K562 (cell line): ENCODE results near the gene POSTN. TPM values are rescaled to one million over a fixed set of nuclear protein-coding genes. Genes with fewer than 3 reads are reported as not detected.

Source experiments
- ATAC-seq: fragments of 200-7000 bp; cut with Tn5 transposase; 3 replicates; pipeline ENCODE4 v1.9.1; 2020; ENCODE audit warnings: moderate library complexity
- BruUV-seq: library from RNA; stranded (reverse); fragments of 400-500 nt; replicated peaks from 2 replicates; lab custom pipeline; 2021; lab: Mats Ljungman, UMichigan
- CTCF ChIA-PET: fragments of 300-600 bp; formaldehyde crosslinking; extraction: SDS; loops from one replicate; lab custom pipeline; 2021; ENCODE audit warnings: low intra/inter-chr PET ratio; lab: Yijun Ruan, JAX
- POLR2A ChIA-PET: fragments of 300-600, 350-650 bp; sonication (Branson Sonifier 250); formaldehyde crosslinking; extraction: SDS; loops from one replicate; lab custom pipeline; 2021; ENCODE audit warnings: antibody characterized with exemption, inconsistent platforms; lab: Yijun Ruan, JAX
- DNase-seq, 4 experiments: peaks; one replicate each; pipeline versions ENCODE4 v3.0.0 to v3.0.0-alpha.2; 2011 to 2018; ENCODE audit warnings: low spot score in 3 of 4, mixed read lengths in 3 of 4; ENCODE audit errors: extremely low read depth in 1 of 4
- FAIRE-seq: peaks from 2 replicates; lab custom pipeline; 2011; peaks lifted over from hg19 to GRCh38; lab: Jason Lieb, UNC
- H2AFZ ChIP-seq: 2 replicates; pipeline ENCODE4 v1.6.0; 2011; ENCODE audit warnings: low read depth, low read length, control low read depth, inconsistent platforms
- H3K27ac ChIP-seq: fragments of 200-600 bp; 3 replicates; pipeline ENCODE4 v1.8.0; 2011; ENCODE audit warnings: low read depth, mild to moderate bottlenecking, control low read depth, inconsistent platforms, low read length, moderate library complexity, mixed read lengths; ENCODE audit errors: extremely low read depth
- H3K27me3 ChIP-seq, 2 experiments: fragments of 300-600 bp in 1 of 2; 2 replicates in 1 of 2; 3 replicates in 1 of 2; pipeline versions ENCODE4 v1.6.0 to v1.8.0; 2011; ENCODE audit warnings: inconsistent platforms in 2 of 2, low read length in 2 of 2, mild to moderate bottlenecking in 1 of 2, mixed read lengths in 1 of 2, moderate library complexity in 1 of 2; ENCODE audit not compliant: control insufficient read depth in 2 of 2, insufficient read depth in 2 of 2
- H3K36me3 ChIP-seq: fragments of 300-600 bp; 3 replicates; pipeline ENCODE4 v1.8.0; 2011; ENCODE audit warnings: mild to moderate bottlenecking, low read length, inconsistent platforms; ENCODE audit not compliant: control insufficient read depth, insufficient read depth
- H3K4me1 ChIP-seq, 2 experiments: fragments of 200-600 bp in 1 of 2; replicated peaks in 1 of 2; 2 replicates in 1 of 2; 3 replicates in 1 of 2; pipeline versions ENCODE4 v1.5.1 to v1.8.0; 2011; ENCODE audit warnings: inconsistent platforms in 2 of 2, low read length in 2 of 2, mild to moderate bottlenecking in 1 of 2, mixed read lengths in 1 of 2, moderate library complexity in 1 of 2; ENCODE audit not compliant: control insufficient read depth in 2 of 2, insufficient read depth in 2 of 2
- H3K4me2 ChIP-seq: 2 replicates; pipeline ENCODE4 v1.6.1; 2011; ENCODE audit warnings: low read length, control low read depth, inconsistent platforms, mixed read lengths; ENCODE audit not compliant: insufficient read depth
- H3K4me3 ChIP-seq: fragments of 200-600 bp; sonication (generic), shearing (Covaris generic); 2 replicates; pipeline ENCODE4 v1.5.1; 2016; ENCODE audit warnings: control low read depth, inconsistent platforms
- H3K79me2 ChIP-seq: fragments of 200-600 bp; 3 replicates; pipeline ENCODE4 v1.8.0; 2011; ENCODE audit warnings: low read length, inconsistent platforms; ENCODE audit not compliant: control insufficient read depth, insufficient read depth
- H3K9ac ChIP-seq, 2 experiments: 2 replicates each; pipeline versions ENCODE4 v1.6.0 to v1.6.1; 2011; ENCODE audit warnings: low read depth in 2 of 2, low read length in 2 of 2, control low read depth in 1 of 2, inconsistent platforms in 1 of 2, mild to moderate bottlenecking in 1 of 2, mixed read lengths in 1 of 2; ENCODE audit not compliant: insufficient read depth in 1 of 2
- H3K9me1 ChIP-seq: one replicate; pipeline ENCODE4 v1.6.0; 2011; ENCODE audit warnings: inconsistent platforms, mild to moderate bottlenecking, low read length, moderate library complexity; ENCODE audit not compliant: control insufficient read depth, insufficient read depth
- H3K9me3 ChIP-seq: replicated peaks from 2 replicates; pipeline ENCODE4 v1.5.1; 2011; ENCODE audit warnings: low read depth, low read length, inconsistent platforms; ENCODE audit not compliant: control insufficient read depth, insufficient read depth
- H4K20me1 ChIP-seq: replicated peaks from 2 replicates; pipeline ENCODE4 v1.6.1; 2011; ENCODE audit warnings: low read length, inconsistent platforms, mixed read lengths; ENCODE audit not compliant: control insufficient read depth, insufficient read depth
- BDP1 ChIP-seq: IDR thresholded peaks from 3 replicates; pipeline ENCODE4 v1.6.1; 2011; ENCODE audit not compliant: insufficient read length, insufficient read depth
- CEBPG ChIP-seq, 3 experiments: fragments of 200-800 bp in 1 of 3; sonication (Bioruptor generic) in 1 of 3; sonication (generic) in 1 of 3; formaldehyde crosslinking in 1 of 3; IDR thresholded peaks in 2 of 3; conservative IDR thresholded peaks in 1 of 3; 2 replicates each; pipeline versions ENCODE4 v1.6.1 to v1.8.0; 2016 to 2022; ENCODE audit warnings: missing compliant biosample characterization in 2 of 3, missing genetic modification characterization in 2 of 3, mild to moderate bottlenecking in 1 of 3, missing genetic modification reagents in 1 of 3
- NFXL1 ChIP-seq: fragments of 450-650 bp; formaldehyde crosslinking; IDR thresholded peaks from 2 replicates; pipeline ENCODE4 v1.4.0; 2021; ENCODE audit warnings: mild to moderate bottlenecking
- NUFIP1 ChIP-seq: fragments of 450-650 bp; IDR thresholded peaks from 2 replicates; pipeline ENCODE4 v1.6.1; 2018; ENCODE audit not compliant: partially characterized antibody
- PTRF ChIP-seq: fragments of 450-650 bp; IDR thresholded peaks from 2 replicates; pipeline ENCODE4 v1.6.1; 2016; ENCODE audit warnings: mild to moderate bottlenecking, missing genetic modification characterization, missing compliant biosample characterization
- SMARCA5 ChIP-seq: fragments of 450-650 bp; IDR thresholded peaks from 2 replicates; pipeline ENCODE4 v1.6.1; 2016
- TCF7L2 ChIP-seq: fragments of 150-350 bp; IDR thresholded peaks from 2 replicates; pipeline ENCODE4 v1.6.1; 2016; ENCODE audit warnings: low read depth, mild to moderate bottlenecking, low read length, moderate library complexity
- TEAD2 ChIP-seq: fragments of 450-650 bp; IDR thresholded peaks from 2 replicates; pipeline ENCODE4 v1.6.1; 2016; ENCODE audit warnings: missing genetic modification characterization, control low read depth, missing compliant biosample characterization
- ZNF121 ChIP-seq: sonication (generic); formaldehyde crosslinking; conservative IDR thresholded peaks from 2 replicates; pipeline ENCODE4 v1.8.0; 2022; ENCODE audit warnings: missing genetic modification reagents
- ZNF217 ChIP-seq: sonication (generic); formaldehyde crosslinking; IDR thresholded peaks from 2 replicates; pipeline ENCODE4 v1.8.0; 2022; ENCODE audit warnings: mild to moderate bottlenecking, missing genetic modification reagents
- ZNF431 ChIP-seq: sonication (generic); formaldehyde crosslinking; IDR thresholded peaks from 2 replicates; pipeline ENCODE4 v1.8.0; 2022; ENCODE audit warnings: mild to moderate bottlenecking, missing genetic modification reagents
- ZNF77 ChIP-seq: fragments of 250-450 bp; sonication (Bioruptor Pico); IDR thresholded peaks from 2 replicates; pipeline ENCODE4 v1.5.0; 2020
- ZNF778 ChIP-seq: fragments of 450-650 bp; formaldehyde crosslinking; IDR thresholded peaks from 2 replicates; pipeline ENCODE4 v1.4.0; 2020; ENCODE audit warnings: mild to moderate bottlenecking, moderate library complexity
- WGBS: fragments of 100-300 bp; shearing (Covaris generic); methylation state at CpG from one replicate; pipeline ENCODE4 v1.1.6; 2016; ENCODE audit warnings: low coverage, mixed read lengths; ENCODE audit not compliant: insufficient coverage; ENCODE audit errors: missing lambda C conversion rate; 5-methylcytosine and 5-hydroxymethylcytosine counted together
- in situ Hi-C: fragments of 300-500 bp; cut with MboI; formaldehyde crosslinking; loops from 4 replicates; pipeline ENCODE4 v1.15.0; 2018; ENCODE audit warnings: inconsistent platforms, mixed read lengths
- intact Hi-C: fragments of 100-400 bp; cut with micrococcal nuclease; formaldehyde crosslinking; loops from 2 replicates; pipeline ENCODE4 v1.14.2; 2022
- polyA plus RNA-seq, 8 experiments: library from polyadenylated mRNA; depleted of rRNA in 4 of 8; stranded (reverse) in 5 of 8; unstranded in 3 of 8; fragments of >200 nt; fragmentation: Nextera tagmentation in 2 of 8; fragmentation: Illumina TruSeq in 1 of 8; extraction: Ambion mirVana in 2 of 8; extraction: Trizol in 1 of 8; gene quantifications; 2 replicates each; pipeline versions ENCODE4 v1.2.1 to v1.2.3, GENCODE V29; 2011 to 2014; ENCODE audit warnings: inconsistent platforms in 1 of 8, missing spikeins in 1 of 8
- total RNA-seq, 7 experiments: library from RNA; depleted of rRNA in 6 of 7; stranded (reverse); fragments of >200 nt in 6 of 7; fragmentation: Illumina TruSeq in 2 of 7; extraction: Trizol in 2 of 7; gene quantifications; 2 replicates each; pipeline versions ENCODE4 v1.2.1 to v1.2.3, GENCODE V29; 2011 to 2021; ENCODE audit warnings: low replicate concordance in 1 of 7
- TF ChIP-seq, protein P1 (sequence below): IDR thresholded peaks from 3 replicates; pipeline ENCODE4 v1.6.1; 2011; ENCODE audit warnings: borderline replicate concordance, mild to moderate bottlenecking, moderate library complexity; ENCODE audit not compliant: insufficient read length; ENCODE audit errors: extremely low read depth
- TF ChIP-seq, protein P2 (sequence below): fragments of 450-650 bp; IDR thresholded peaks from 2 replicates; pipeline ENCODE4 v1.6.1; 2016
- TF ChIP-seq, protein P3 (sequence below): fragments of 250-450 bp; sonication (Bioruptor Pico); IDR thresholded peaks from 2 replicates; pipeline ENCODE4 v1.5.0; 2021; ENCODE audit warnings: mild to moderate bottlenecking, borderline replicate concordance

Gene POSTN
- total and polyA plus RNA-seq, 9 of the 15 experiments (the other 6 are each of a cell fraction or from before 2014, with no cell fraction given) = 0.01 to 0.04 TPM; not detected in 7

DNA sequence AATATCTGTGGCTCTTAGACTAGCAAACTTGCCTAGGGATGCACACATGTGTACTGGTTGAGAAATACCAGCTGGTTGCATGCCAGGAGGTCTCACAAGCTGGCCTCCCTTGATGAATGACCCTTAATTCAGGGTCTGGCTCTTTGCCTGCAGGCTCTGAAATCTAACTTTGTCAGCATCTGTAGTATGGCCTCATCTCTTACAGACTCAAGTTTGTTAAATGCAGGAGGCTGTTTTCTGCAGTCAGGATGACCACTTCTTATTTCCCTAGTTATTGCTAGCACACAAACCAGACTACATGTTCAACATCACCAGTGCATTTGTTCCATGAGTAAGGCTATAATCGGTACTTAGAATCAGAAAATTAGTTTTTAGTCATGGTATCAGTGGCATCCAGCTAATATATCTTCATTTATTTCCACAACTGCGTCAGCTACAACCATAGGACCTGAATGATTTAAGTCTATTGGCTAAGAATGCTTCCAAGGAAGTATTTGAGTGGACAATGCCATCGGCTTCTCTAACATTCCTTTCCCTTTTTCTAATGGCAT, 23.3 kb upstream of the POSTN start (continued):
- TF ChIP-seq TCF7L2 (no peak), ZNF217 (CRISPR knock-in tag) (no peak), NUFIP1 (no peak)
- TF ChIP-seq, protein P1, sequence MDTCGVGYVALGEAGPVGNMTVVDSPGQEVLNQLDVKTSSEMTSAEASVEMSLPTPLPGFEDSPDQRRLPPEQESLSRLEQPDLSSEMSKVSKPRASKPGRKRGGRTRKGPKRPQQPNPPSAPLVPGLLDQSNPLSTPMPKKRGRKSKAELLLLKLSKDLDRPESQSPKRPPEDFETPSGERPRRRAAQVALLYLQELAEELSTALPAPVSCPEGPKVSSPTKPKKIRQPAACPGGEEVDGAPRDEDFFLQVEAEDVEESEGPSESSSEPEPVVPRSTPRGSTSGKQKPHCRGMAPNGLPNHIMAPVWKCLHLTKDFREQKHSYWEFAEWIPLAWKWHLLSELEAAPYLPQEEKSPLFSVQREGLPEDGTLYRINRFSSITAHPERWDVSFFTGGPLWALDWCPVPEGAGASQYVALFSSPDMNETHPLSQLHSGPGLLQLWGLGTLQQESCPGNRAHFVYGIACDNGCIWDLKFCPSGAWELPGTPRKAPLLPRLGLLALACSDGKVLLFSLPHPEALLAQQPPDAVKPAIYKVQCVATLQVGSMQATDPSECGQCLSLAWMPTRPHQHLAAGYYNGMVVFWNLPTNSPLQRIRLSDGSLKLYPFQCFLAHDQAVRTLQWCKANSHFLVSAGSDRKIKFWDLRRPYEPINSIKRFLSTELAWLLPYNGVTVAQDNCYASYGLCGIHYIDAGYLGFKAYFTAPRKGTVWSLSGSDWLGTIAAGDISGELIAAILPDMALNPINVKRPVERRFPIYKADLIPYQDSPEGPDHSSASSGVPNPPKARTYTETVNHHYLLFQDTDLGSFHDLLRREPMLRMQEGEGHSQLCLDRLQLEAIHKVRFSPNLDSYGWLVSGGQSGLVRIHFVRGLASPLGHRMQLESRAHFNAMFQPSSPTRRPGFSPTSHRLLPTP = no peak

DNA sequence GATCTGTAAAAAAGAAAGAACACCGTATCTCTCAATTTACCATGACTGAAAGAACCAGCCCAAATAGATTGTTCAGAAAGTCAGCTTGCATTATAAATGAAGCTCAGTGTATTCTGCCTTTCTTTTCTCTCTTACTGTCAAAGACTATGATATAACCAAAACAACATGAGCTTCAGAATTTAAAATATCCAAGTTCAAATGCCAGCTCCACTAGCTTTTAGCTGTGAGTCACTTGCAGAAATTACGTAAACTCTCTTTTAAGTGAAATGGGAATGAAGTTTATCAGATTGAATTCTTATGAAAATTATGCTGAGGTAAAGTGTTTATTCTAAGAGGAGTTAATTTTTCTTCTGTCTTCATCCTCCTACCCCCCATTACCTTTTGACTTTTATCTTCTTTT, 20.0 kb upstream of the POSTN start:
- intact Hi-C loops (no loop called here), in situ Hi-C loops (loop anchor here (25.0 kb wide), 1 partner anchor 506 kb away; the partner anchor contains the start of gene CSNK1A1L)
- Histone ChIP-seq H3K36me3 (no peaks in the 10 kb centered on the region), H3K4me1 (no peaks in the 10 kb centered on the region), H3K27me3 (no peaks in the 10 kb centered on the region), H3K27ac (no peak overlapping the region), H3K4me2 (no peak overlapping the region), H3K9me3 (no peaks in the 10 kb centered on the region), H4K20me1 (no peaks in the 10 kb centered on the region), H3K4me3 (no peak overlapping the region), H3K79me2 (no peaks in the 10 kb centered on the region), H2AFZ (no peak overlapping the region), H3K9ac (no peak overlapping the region), H3K9me1 (no peaks in the 10 kb centered on the region)
- 6% methylated on average over 2 of the region's 2 CpGs for WGBS
- POLR2A ChIA-PET = no interaction called here
- DNase-seq (no peak), FAIRE-seq (no peak), ATAC-seq (no peak)
- BruUV-seq = no TSS peak
- CTCF ChIA-PET = no interaction called here
- TF ChIP-seq, protein P2, sequence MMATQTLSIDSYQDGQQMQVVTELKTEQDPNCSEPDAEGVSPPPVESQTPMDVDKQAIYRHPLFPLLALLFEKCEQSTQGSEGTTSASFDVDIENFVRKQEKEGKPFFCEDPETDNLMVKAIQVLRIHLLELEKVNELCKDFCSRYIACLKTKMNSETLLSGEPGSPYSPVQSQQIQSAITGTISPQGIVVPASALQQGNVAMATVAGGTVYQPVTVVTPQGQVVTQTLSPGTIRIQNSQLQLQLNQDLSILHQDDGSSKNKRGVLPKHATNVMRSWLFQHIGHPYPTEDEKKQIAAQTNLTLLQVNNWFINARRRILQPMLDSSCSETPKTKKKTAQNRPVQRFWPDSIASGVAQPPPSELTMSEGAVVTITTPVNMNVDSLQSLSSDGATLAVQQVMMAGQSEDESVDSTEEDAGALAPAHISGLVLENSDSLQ = no peak
- TF ChIP-seq ZNF431 (CRISPR knock-in tag) (no peak), PTRF (tag) (no peak), BDP1 (no peak), CEBPG (CRISPR knock-in tag; IDR thresholded peaks at IDR 0.05) (no peak), CEBPG (tag; conservative IDR thresholded peaks at IDR 0.05 in 1 of 2, IDR thresholded peaks at IDR 0.05 in 1 of 2) (no peak), ZNF778 (CRISPR knock-in tag) (no peak), ZNF121 (no peak), ZNF77 (no peak), TEAD2 (tag) (no peak), NFXL1 (CRISPR knock-in tag) (no peak), SMARCA5 (no peak)
- TF ChIP-seq, protein P3, sequence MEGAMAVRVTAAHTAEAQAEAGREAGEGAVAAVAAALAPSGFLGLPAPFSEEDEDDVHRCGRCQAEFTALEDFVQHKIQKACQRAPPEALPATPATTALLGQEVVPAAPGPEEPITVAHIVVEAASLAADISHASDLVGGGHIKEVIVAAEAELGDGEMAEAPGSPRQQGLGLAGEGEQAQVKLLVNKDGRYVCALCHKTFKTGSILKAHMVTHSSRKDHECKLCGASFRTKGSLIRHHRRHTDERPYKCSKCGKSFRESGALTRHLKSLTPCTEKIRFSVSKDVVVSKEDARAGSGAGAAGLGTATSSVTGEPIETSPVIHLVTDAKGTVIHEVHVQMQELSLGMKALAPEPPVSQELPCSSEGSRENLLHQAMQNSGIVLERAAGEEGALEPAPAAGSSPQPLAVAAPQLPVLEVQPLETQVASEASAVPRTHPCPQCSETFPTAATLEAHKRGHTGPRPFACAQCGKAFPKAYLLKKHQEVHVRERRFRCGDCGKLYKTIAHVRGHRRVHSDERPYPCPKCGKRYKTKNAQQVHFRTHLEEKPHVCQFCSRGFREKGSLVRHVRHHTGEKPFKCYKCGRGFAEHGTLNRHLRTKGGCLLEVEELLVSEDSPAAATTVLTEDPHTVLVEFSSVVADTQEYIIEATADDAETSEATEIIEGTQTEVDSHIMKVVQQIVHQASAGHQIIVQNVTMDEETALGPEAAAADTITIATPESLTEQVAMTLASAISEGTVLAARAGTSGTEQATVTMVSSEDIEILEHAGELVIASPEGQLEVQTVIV (CRISPR knock-in tag) = no peak
